ENCODE data around the gene UQCRC1.

DNA sequence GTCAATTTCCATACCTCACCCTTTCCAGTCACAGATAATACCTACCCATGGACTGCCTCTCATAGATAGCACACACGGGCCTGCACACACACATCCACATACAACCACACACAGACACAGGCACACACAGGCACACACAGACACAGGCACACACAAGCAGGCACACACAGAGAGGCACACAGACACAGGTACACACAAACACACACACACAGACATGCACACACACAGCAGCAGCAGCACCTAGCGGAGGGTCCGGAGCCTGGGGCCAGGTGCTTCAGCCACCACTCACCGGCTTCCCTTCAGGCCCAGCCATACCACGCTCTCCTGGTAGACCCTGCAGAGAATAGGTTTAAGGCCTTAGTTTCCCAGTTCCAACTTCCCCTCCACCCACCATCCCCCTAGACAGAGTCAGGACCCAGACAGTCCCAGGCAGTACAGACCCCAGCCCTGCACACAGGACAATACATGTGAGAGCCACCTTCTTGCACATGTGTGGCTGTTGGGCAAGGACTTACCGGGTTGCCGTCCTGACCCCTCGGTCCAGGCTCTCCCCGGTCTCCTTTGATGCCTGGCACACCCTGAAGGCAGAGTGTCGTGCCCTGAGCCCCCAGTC lies 35.4 kb downstream of the UQCRC1 start:
- TF ChIP-seq CREM (CRISPR knock-in tag; IDR thresholded peaks at IDR 0.05) (no peak), ZNF121 (CRISPR knock-in tag; IDR thresholded peaks at IDR 0.05) (no peak), TP53 (CRISPR knock-in tag; IDR thresholded peaks at IDR 0.05) (no peak), GTF2I (CRISPR knock-in tag; conservative IDR thresholded peaks at IDR 0.05) (no peak)

All from WTC11 (cell line).